Fibroblast of skin of abdomen (primary cell): ENCODE measurements around the gene AFF1.

Experiments
- DNase-seq: peaks from one replicate; pipeline ENCODE4 v3.0.0-alpha.2; 2013

The AFF1 gene

GRCh38 chr4:87087015-87087414 lies 152.2 kb downstream of the AFF1 start:
- no peak for DNase-seq

DNA sequence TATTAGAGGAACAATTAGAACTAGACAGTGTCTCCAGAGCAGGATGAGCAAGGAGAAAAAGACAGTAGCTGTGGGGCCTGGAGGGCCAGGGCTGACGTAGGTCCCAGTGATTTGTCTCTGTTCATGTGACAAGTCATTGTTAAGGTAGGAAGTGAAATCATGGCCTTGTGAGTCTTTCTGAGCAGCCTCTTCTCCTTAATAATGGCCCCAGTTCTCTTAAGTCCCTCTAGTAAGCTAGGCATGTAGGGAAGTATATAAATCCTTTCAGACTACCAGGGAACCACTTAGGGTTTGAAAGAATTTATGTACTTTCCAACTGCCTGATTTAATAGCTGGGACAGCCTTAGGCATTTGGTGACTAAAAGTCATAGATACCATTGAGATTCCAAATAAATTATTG lies 152.6 kb downstream of the AFF1 start:
- DNase-seq: no peak

DNA sequence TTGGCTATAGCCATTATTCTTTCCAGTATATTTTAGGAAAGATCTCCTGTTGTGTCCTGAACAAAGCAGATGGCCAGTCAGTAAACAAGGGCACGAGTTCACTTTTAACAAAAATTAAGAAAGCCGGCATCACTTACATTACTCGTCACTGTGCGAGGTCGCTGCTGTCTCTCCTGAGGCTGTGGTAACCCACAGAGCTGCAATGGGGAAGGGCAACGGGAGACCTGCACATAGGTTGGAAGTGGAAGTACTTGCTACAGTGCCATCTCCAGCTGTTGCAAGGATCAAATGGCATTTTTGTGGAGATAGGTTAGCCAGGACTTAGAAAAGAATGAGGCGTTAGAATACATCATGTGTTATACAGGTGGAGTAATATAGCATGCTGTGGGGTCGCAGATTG lies 153.4 kb downstream of the AFF1 start:
- no peak for DNase-seq

DNA sequence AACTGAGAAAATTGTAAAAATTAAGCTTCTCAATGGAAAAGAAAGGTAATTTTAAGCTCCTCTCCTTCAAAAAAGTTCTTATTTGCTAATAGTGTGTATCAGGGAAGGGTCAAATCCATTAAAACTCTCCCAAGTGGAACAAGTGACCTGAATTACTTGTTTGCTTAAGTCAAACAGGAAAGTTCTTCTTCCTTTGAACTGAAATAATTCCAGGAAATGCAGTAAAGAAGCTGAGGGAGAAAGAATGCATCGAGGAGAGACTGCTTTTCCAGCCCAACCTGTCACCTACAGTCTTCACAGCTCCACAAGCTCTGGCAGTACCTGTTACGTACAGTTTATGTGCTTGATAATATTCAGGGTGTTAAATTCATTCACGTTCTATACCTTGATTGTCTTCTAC lies 154.6 kb downstream of the AFF1 start:
- no peak for DNase-seq

- no peak for DNase-seq
Measured at GRCh38 chr4:87090305-87090704, 155.5 kb downstream of the AFF1 start.

- DNase-seq: peak; percentile 70
Measured at GRCh38 chr4:87092389-87093141, 157.8 kb downstream of the AFF1 start.

- peak; percentile 35 for DNase-seq
Measured at GRCh38 chr4:87093443-87094123, 158.8 kb downstream of the AFF1 start.

DNA sequence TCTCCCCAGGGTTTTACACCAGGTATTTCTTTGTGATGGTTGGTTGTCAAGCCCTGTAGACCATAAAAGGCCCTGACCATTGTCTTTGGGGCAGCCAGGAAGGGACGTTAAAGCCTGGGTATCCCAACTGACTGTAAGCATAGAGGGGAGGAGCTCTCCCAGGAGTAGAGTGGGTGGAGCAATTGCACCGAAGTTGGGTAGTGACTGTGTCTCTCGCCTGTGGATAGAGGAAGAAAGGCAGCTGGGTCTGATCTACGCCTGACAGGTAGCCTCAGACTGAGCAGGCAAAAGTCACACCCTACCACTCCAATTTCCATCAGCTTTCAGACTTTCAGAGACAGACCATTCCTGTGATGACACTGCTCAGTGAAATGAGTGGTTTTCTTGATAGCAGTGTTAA lies 162.3 kb downstream of the AFF1 start:
- DNase-seq: no peak

GRCh38 chr4:87100168-87100567 lies 165.4 kb downstream of the AFF1 start:
- DNase-seq: no peak

DNA sequence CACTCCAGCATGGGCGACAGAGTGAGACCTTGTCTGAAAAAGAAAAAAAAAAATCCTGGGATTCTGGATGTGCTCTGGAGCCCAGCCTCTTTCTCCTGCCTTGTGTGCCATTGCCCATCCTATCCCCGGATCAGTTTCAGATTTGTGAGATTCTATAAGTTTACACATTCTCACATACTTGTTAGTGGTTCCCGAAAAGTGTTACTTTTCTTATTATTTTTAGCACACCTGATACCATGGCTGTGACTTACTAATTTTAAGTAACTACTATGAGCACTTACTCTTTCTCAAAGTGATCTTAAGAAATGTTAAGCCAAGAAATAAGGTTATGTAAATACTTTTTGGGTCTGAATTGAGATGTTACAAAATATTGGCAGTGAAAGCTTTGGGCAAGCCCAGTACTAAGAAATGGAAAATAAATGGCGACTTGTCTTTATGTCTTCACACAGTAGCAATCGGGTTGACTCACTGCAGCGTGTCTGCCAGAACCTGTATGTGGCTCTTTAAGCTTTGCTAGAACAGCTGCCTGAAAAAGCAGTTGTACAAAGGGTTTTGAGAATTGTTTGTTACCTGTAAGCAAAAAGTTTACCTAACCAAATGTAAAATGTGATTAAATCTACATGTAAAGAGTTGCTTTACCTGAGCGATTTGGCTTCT lies 166.9 kb downstream of the AFF1 start:
- DNase-seq: no peak

- no peak for DNase-seq
Measured at GRCh38 chr4:87103086-87103485, 168.3 kb downstream of the AFF1 start.

- peak; percentile 67 for DNase-seq
Measured at GRCh38 chr4:87103691-87104187, 168.9 kb downstream of the AFF1 start.

- DNase-seq: no peak
Measured at GRCh38 chr4:87105101-87105845, 170.5 kb downstream of the AFF1 start.

DNA sequence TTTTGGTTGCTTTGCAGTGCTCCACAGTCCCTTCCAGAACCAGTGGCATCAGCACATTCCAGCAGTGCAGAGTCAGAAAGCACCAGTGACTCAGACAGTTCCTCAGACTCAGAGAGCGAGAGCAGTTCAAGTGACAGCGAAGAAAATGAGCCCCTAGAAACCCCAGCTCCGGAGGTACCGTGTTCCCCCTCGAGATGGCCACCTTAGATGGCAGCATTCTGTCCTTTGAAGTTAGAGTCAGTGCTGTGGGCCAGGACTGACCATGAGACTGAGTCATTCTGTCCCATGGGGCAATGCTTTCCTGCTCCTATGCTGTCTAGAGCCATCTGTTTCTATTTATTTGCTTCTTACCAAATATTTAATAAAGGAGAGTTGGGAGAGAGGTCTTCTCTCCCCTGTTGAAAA lies 173.3 kb downstream of the AFF1 start:
- peak; percentile 82 for DNase-seq

GRCh38 chr4:87109121-87109520 lies 174.3 kb downstream of the AFF1 start:
- DNase-seq: no peak

DNA sequence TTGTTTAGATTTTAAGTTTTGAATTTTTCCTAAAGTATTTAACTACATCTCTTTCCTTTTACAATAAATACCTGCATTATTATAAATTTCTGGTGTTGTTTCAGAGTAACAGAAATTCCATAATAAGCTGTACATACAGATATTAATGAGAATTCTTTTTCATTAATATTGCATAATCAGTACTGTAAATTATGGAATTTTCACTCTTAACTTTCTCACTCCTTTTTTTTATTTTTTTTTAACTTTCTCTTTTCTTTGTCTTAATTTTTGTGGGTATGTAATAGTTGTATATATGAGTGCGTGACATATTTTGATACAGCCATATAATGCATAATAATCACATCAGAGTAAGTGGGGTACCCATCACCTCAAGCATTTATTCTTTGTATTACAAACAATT lies 175.1 kb downstream of the AFF1 start:
- DNase-seq: no peak

DNA sequence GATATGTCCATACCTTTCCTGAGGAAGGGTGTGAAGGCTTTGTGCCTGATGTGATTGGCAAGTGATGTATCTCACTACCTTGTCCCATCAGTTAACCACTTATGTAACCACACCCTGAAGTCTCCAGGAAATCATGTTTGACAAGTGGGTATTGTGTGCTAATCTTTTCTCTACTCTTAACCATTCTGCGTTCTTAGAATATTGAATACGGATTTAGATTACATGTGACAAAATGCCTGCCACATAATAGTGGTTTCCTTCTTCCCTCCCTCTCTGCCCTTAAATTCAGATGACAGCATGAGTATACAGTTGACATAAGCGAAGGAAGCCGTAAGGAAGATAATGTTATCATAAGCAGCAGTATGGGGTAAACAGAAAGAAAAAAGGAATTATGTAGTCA lies 177.3 kb downstream of the AFF1 start:
- no peak for DNase-seq

GRCh38 chr4:87114245-87115062 lies 179.6 kb downstream of the AFF1 start:
- DNase-seq: no peak

GRCh38 chr4:87116231-87116630 lies 181.4 kb downstream of the AFF1 start:
- DNase-seq: no peak

DNA sequence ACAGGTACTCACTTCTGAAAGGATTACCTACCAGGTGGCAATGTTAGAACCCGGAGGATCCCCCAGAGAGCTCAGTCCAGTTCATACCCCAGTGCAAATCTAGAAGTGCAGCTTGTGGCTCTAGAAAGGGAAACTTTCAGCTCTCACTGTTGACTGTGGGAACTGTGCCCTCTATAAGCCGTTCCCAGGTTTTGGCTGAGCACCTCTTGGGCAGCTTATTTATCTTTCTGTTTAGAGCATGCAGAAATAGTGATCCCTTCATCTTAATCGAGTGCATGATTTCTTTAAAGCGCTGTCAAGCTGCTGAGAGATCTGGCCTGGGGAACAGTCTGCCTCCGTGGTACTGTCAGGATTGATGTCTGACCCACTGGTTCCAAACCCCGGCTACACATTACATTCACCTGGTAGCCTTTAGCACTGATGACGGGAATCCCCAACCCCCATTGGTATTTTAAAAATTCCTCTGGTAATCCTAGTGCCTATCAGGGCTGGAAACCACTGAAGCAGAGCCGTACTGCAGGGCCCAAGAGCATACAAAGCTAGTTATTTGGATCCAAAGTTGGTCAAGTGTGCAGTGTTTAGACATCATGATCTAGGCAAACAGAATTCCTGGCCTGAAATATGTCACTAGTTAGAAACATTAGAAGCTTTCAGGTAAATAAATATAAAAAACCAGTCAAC lies 182.4 kb downstream of the AFF1 start:
- no peak for DNase-seq

GRCh38 chr4:87117732-87118075 lies 182.9 kb downstream of the AFF1 start:
- no peak for DNase-seq

GRCh38 chr4:87118421-87118820 lies 183.6 kb downstream of the AFF1 start:
- DNase-seq: no peak
